OCI-LY1 (cell line): ENCODE measurements around the gene UNCX.

Source experiments
- H2AFZ ChIP-seq: fragments of 200-600 bp; sonication (generic), shearing (Covaris generic); 2 replicates; pipeline ENCODE4 v1.6.0; 2014; ENCODE audit warnings: antibody characterized with exemption, mild to moderate bottlenecking, low read length
- H3F3A ChIP-seq: fragments of 200-600 bp; sonication (generic), shearing (Covaris generic); 2 replicates; pipeline ENCODE4 v1.6.0; 2014; ENCODE audit warnings: mild to moderate bottlenecking, antibody characterized with exemption, low read length, moderate library complexity; ENCODE audit not compliant: insufficient read depth
- H3K27ac ChIP-seq: fragments of 200-600 bp; sonication (generic); 2 replicates; pipeline ENCODE4 v1.5.1; 2014; ENCODE audit warnings: low read length, mixed run types, mild to moderate bottlenecking, low read depth; ENCODE audit not compliant: poor library complexity, severe bottlenecking
- H3K27me3 ChIP-seq: fragments of 200-600 bp; sonication (generic); 2 replicates; pipeline ENCODE4 v1.6.0; 2014; ENCODE audit warnings: antibody characterized with exemption, mild to moderate bottlenecking, low read length, moderate library complexity; ENCODE audit not compliant: insufficient read depth
- H3K36me3 ChIP-seq: fragments of 200-600 bp; sonication (generic); 2 replicates; pipeline ENCODE4 v1.6.1; 2014; ENCODE audit warnings: mild to moderate bottlenecking, antibody characterized with exemption, low read length, moderate library complexity, mixed read lengths; ENCODE audit not compliant: insufficient read depth
- H3K4me1 ChIP-seq: fragments of 200-600 bp; sonication (generic); 2 replicates; pipeline ENCODE4 v1.5.1; 2014; ENCODE audit warnings: mild to moderate bottlenecking, low read length, moderate library complexity; ENCODE audit not compliant: insufficient read depth, severe bottlenecking
- H3K4me2 ChIP-seq: fragments of 200-600 bp; sonication (generic), shearing (Covaris generic); 2 replicates; pipeline ENCODE4 v1.6.1; 2014; ENCODE audit warnings: low read length
- H3K4me3 ChIP-seq: fragments of 200-600 bp; sonication (generic); 2 replicates; pipeline ENCODE4 v1.5.1; 2014; ENCODE audit warnings: low read length, low read depth, mild to moderate bottlenecking, mixed read lengths; ENCODE audit not compliant: poor library complexity, severe bottlenecking
- H3K79me2 ChIP-seq: fragments of 200-600 bp; shearing (Covaris generic); 2 replicates; pipeline ENCODE4 v1.6.1; 2016; ENCODE audit warnings: mixed run types, low read length, mixed read lengths; ENCODE audit not compliant: insufficient read depth
- H3K9ac ChIP-seq: fragments of 200-600 bp; sonication (generic), shearing (Covaris generic); 2 replicates; pipeline ENCODE4 v1.6.1; 2014; ENCODE audit warnings: mild to moderate bottlenecking, low read length, mixed read lengths
- H3K9me2 ChIP-seq: fragments of 200-600 bp; sonication (generic), shearing (Covaris generic); 2 replicates; pipeline ENCODE4 v1.6.1; 2014; ENCODE audit warnings: low read depth, mild to moderate bottlenecking, low read length, mixed read lengths
- H3K9me3 ChIP-seq: fragments of 200-600 bp; shearing (Covaris generic); 2 replicates; pipeline ENCODE4 v1.6.1; 2014; ENCODE audit warnings: low read length, mixed read lengths
- H4K20me1 ChIP-seq: fragments of 200-600 bp; sonication (generic), shearing (Covaris generic); 2 replicates; pipeline ENCODE4 v1.6.0; 2016; ENCODE audit warnings: mild to moderate bottlenecking, low read length; ENCODE audit not compliant: insufficient read depth
- CTCF ChIP-seq: fragments of 200-600 bp; sonication (generic), shearing (Covaris generic); IDR thresholded peaks from 2 replicates; pipeline ENCODE4 v1.5.1; 2017; ENCODE audit warnings: mild to moderate bottlenecking, antibody characterized with exemption, low read length, moderate library complexity, mixed read lengths
- EZH2 ChIP-seq: fragments of 200-600 bp; sonication (generic), shearing (Covaris generic); IDR thresholded peaks from 2 replicates; pipeline ENCODE4 v1.8.0; 2017; ENCODE audit warnings: borderline replicate concordance, mixed run types, mild to moderate bottlenecking, antibody characterized with exemption, low read length, moderate library complexity, mixed read lengths

Gene UNCX

GRCh38 chr7:1229956-1230355 lies 2.7 kb upstream of the UNCX start:
- Histone ChIP-seq H3K79me2 (no peaks in the 10 kb centered on the region), H3K27ac (no peak overlapping the region), H3K4me3 (no peak overlapping the region), H3K9me2 (no peaks in the 10 kb centered on the region), H2AFZ (no peak overlapping the region), H3K9ac (no peak overlapping the region), H3F3A (no peaks in the 10 kb centered on the region), H3K4me1 (no peaks in the 10 kb centered on the region), H3K36me3 (no peaks in the 10 kb centered on the region), H4K20me1 (no peaks in the 10 kb centered on the region), H3K4me2 (no peak overlapping the region), H3K27me3 (peaks cover 5% of the 10 kb centered on the region; the same call in 1 of the 2 replicates), H3K9me3 (no peaks in the 10 kb centered on the region)
- no peak for TF ChIP-seq EZH2
- TF ChIP-seq CTCF = no peak

GRCh38 chr7:1230411-1231213 lies 2.1 kb upstream of the UNCX start:
- H3K4me2 ChIP-seq = no peak overlapping the region
- H3K27ac ChIP-seq = no peak overlapping the region
- H4K20me1 ChIP-seq = no peaks in the 10 kb centered on the region
- H2AFZ ChIP-seq = no peak overlapping the region
- no peaks in the 10 kb centered on the region for H3F3A ChIP-seq
- no peaks in the 10 kb centered on the region for H3K4me1 ChIP-seq
- no peak overlapping the region for H3K4me3 ChIP-seq
- H3K9me2 ChIP-seq = no peaks in the 10 kb centered on the region
- no peak for TF ChIP-seq CTCF
- TF ChIP-seq EZH2 = no peak
- no peaks in the 10 kb centered on the region for H3K36me3 ChIP-seq
- H3K9me3 ChIP-seq = no peaks in the 10 kb centered on the region
- H3K27me3 ChIP-seq = peaks cover 5% of the 10 kb centered on the region; the same call in 1 of the 2 replicates
- H3K79me2 ChIP-seq = no peaks in the 10 kb centered on the region
- no peak overlapping the region for H3K9ac ChIP-seq

GRCh38 chr7:1231214-1232102 lies 1.2 kb upstream of the UNCX start:
- Histone ChIP-seq H3K79me2 (no peaks in the 10 kb centered on the region), H3K27me3 (peaks cover 5% of the 10 kb centered on the region; the same call in 1 of the 2 replicates), H3F3A (no peaks in the 10 kb centered on the region), H3K4me2 (no peak overlapping the region), H3K9me3 (no peaks in the 10 kb centered on the region), H4K20me1 (no peaks in the 10 kb centered on the region), H3K9ac (no peak overlapping the region), H3K27ac (no peak overlapping the region), H3K36me3 (no peaks in the 10 kb centered on the region), H3K9me2 (no peaks in the 10 kb centered on the region), H3K4me3 (no peak overlapping the region), H2AFZ (no peak overlapping the region), H3K4me1 (no peaks in the 10 kb centered on the region)
- TF ChIP-seq EZH2 (no peak), CTCF (no peak)
